ENCODE results near the gene ACAT1. TPM values are rescaled to one million over a fixed set of nuclear protein-coding genes. Genes with fewer than 3 reads are reported as not detected.

The ACAT1 gene
- total and polyA plus RNA-seq, 3 donors from 2014 or later: 60.5 to 174 (median 78.4) TPM

GRCh38 chr11:108093128-108093904, 28.1 kb upstream of the ACAT1 start:
- WGBS, 2 donors: 91 to 97% methylated on average over 4 of the region's 4 CpGs

GRCh38 chr11:108097179-108097578, 24.2 kb upstream of the ACAT1 start:
- TF ChIP-seq POLR2A (IDR thresholded peaks at IDR 0.05): no peak
- TF ChIP-seq CTCF (IDR thresholded peaks at IDR 0.05): no peak
- H3K4me3 ChIP-seq: no peak overlapping the region
- intact Hi-C loops (cut with DNase I; ENCODE audit: low total_unique reads): no loop called here
- no peak for DNase-seq
- H3K4me1 ChIP-seq: no peaks in the 10 kb centered on the region
- 93 to 95% methylated on average over 3 of the region's 3 CpGs for WGBS, 2 donors
- no peaks in the 10 kb centered on the region for H3K36me3 ChIP-seq (ENCODE audit: low read depth, missing control alignments)
- H3K9me3 ChIP-seq: no peaks in the 10 kb centered on the region
- no peaks in the 10 kb centered on the region for H3K27me3 ChIP-seq
- H3K27ac ChIP-seq: no peak overlapping the region

More at GRCh38 chr11:108093128-108093904, 28.1 kb upstream of the ACAT1 start:
- intact Hi-C loops (cut with DNase I; ENCODE audit: low total_unique reads): no loop called here
- DNase-seq: no peak
- H3K4me3 ChIP-seq: no peak overlapping the region
- H3K9me3 ChIP-seq: no peaks in the 10 kb centered on the region
- no peaks in the 10 kb centered on the region for H3K4me1 ChIP-seq
- no peaks in the 10 kb centered on the region for H3K36me3 ChIP-seq (ENCODE audit: low read depth, missing control alignments)
- TF ChIP-seq POLR2A (IDR thresholded peaks at IDR 0.05) (no peak), CTCF (IDR thresholded peaks at IDR 0.05) (no peak)
- no peaks in the 10 kb centered on the region for H3K27me3 ChIP-seq
- H3K27ac ChIP-seq: no peak overlapping the region

- Histone ChIP-seq H3K4me3 (no peak overlapping the region), H3K36me3 (ENCODE audit: low read depth, missing control alignments) (no peaks in the 10 kb centered on the region), H3K9me3 (no peaks in the 10 kb centered on the region), H3K4me1 (no peaks in the 10 kb centered on the region), H3K27ac (no peak overlapping the region), H3K27me3 (no peaks in the 10 kb centered on the region)
- no peak for TF ChIP-seq CTCF (IDR thresholded peaks at IDR 0.05)
- no peak for TF ChIP-seq POLR2A (IDR thresholded peaks at IDR 0.05)
- intact Hi-C loops (cut with DNase I; ENCODE audit: low total_unique reads): no loop called here
- DNase-seq: no peak
- 85 to 100% methylated on average over 1 of the region's 1 CpG for WGBS, 2 donors
Observed at GRCh38 chr11:108101090-108101775, 20.1 kb upstream of the ACAT1 start.

GRCh38 chr11:108111126-108111525, 10.2 kb upstream of the ACAT1 start:
- intact Hi-C loops (cut with DNase I; ENCODE audit: low total_unique reads): no loop called here
- Histone ChIP-seq H3K9me3 (no peaks in the 10 kb centered on the region), H3K27me3 (no peaks in the 10 kb centered on the region), H3K36me3 (ENCODE audit: low read depth, missing control alignments) (no peaks in the 10 kb centered on the region), H3K4me1 (peaks cover 5% of the 10 kb centered on the region), H3K27ac (no peak overlapping the region), H3K4me3 (no peak overlapping the region)
- DNase-seq: no peak
- TF ChIP-seq CTCF (IDR thresholded peaks at IDR 0.05): no peak
- no peak for TF ChIP-seq POLR2A (IDR thresholded peaks at IDR 0.05)
- 94 to 96% methylated on average over 4 of the region's 4 CpGs for WGBS, 2 donors
